ENCODE data around the gene ZNF304. TPM values are rescaled to one million over a fixed set of nuclear protein-coding genes. Genes with fewer than 3 reads are reported as not detected.

ZNF304 gene
- total and polyA plus RNA-seq, 2 experiments from 2014 or later, result 3.5 to 12.4 TPM

GRCh38 chr19:57357406-57357805 is 6.3 kb downstream of the ZNF304 start:
- Histone ChIP-seq H2AFZ (no peak overlapping the region), H3K27ac (ENCODE audit: low read depth) (no peak overlapping the region), H3F3A (replicated peaks; ENCODE audit: low read depth) (no peaks in the 10 kb centered on the region), H3K79me2 (replicated peaks; ENCODE audit: insufficient read depth) (peaks cover 18% of the 10 kb centered on the region), H3K36me3 (ENCODE audit: insufficient read depth) (no peaks in the 10 kb centered on the region; the same call in 1 of the 2 replicates), H3K4me3 (no peak overlapping the region), H3K4me1 (ENCODE audit: insufficient read depth) (no peaks in the 10 kb centered on the region), H3K4me2 (no peak overlapping the region), H3K9me2 (ENCODE audit: insufficient read depth) (no peaks in the 10 kb centered on the region), H4K20me1 (replicated peaks; ENCODE audit: insufficient read depth) (0 out of 2 replicates have a peak, but pooled peaks cover 2% of the 10 kb centered on the region), H3K27me3 (ENCODE audit: insufficient read depth) (no peaks in the 10 kb centered on the region)
- ATAC-seq, result no peak
- Mint-ChIP-seq H3K27ac (no peak overlapping the region), H3K36me3 (ENCODE audit: low read depth) (peaks cover 42% of the 10 kb centered on the region), H3K27me3 (ENCODE audit: insufficient read depth, low read depth, poor library complexity) (peaks cover 5% of the 10 kb centered on the region), H3K4me3 (no peak overlapping the region), H3K9me3 (no peaks in the 10 kb centered on the region), H3K4me1 (peaks cover 4% of the 10 kb centered on the region; the same call in 2 of the 3 replicates)
- TF ChIP-seq JUNB (IDR thresholded peaks at IDR 0.05; ENCODE audit: unreplicated experiment), result no peak
- no peak for TF ChIP-seq STAT1 (IDR thresholded peaks at IDR 0.05; ENCODE audit: unreplicated experiment)
- no peak for TF ChIP-seq REST (IDR thresholded peaks at IDR 0.05; ENCODE audit: unreplicated experiment)
- no peak for TF ChIP-seq EZH2phosphoT487 (IDR thresholded peaks at IDR 0.05; ENCODE audit: unreplicated experiment)
- no peak for TF ChIP-seq NANOG (IDR thresholded peaks at IDR 0.05; ENCODE audit: borderline replicate concordance)
- TF ChIP-seq ETS1 (IDR thresholded peaks at IDR 0.05), result no peak
- no peak for TF ChIP-seq POLR2AphosphoS5 (IDR thresholded peaks at IDR 0.05; ENCODE audit: low read depth)
- TF ChIP-seq ZNF114 (CRISPR knock-in tag; IDR thresholded peaks at IDR 0.05), result no peak
- DNase-seq (ENCODE audit: low spot score), result no peak

DNA sequence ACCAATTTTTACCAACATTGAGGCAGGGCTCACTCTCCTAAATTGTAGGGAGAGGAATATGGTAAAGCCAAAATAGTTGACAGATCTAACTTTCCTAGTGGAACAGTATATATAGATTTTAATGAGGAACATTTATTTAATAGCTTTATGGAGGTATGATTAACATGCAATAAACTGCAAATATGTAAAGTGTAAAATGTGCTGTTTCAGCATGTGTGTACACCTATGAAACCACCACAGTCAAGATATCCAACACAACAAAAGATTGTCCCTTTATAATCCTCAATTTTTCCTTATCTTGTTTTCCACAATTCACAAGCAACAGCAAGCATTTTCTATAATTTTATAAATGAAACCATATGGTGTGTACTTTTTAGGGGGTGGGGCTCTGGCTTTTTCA is 8.2 kb downstream of the ZNF304 start:
- no peaks in the 10 kb centered on the region for H3F3A ChIP-seq (replicated peaks; ENCODE audit: low read depth)
- no peak overlapping the region for H3K27ac Mint-ChIP-seq
- no peak for ATAC-seq
- H3K4me1 Mint-ChIP-seq, result peaks cover 7% of the 10 kb centered on the region
- H3K36me3 ChIP-seq (ENCODE audit: insufficient read depth), result no peaks in the 10 kb centered on the region; the same call in 1 of the 2 replicates
- no peak overlapping the region for H3K4me2 ChIP-seq
- H3K27ac ChIP-seq (ENCODE audit: low read depth), result no peak overlapping the region
- no peak overlapping the region for H3K4me3 ChIP-seq
- H3K27me3 Mint-ChIP-seq (ENCODE audit: insufficient read depth, low read depth, poor library complexity), result peaks cover 6% of the 10 kb centered on the region
- H3K9me2 ChIP-seq (ENCODE audit: insufficient read depth), result no peaks in the 10 kb centered on the region
- no peak overlapping the region for H2AFZ ChIP-seq
- H4K20me1 ChIP-seq (replicated peaks; ENCODE audit: insufficient read depth), result 0 out of 2 replicates have a peak, but pooled peaks cover 2% of the 10 kb centered on the region
- DNase-seq (ENCODE audit: low spot score), result no peak
- H3K9me3 Mint-ChIP-seq, result no peaks in the 10 kb centered on the region
- no peaks in the 10 kb centered on the region for H3K27me3 ChIP-seq (ENCODE audit: insufficient read depth)
- H3K36me3 Mint-ChIP-seq (ENCODE audit: low read depth), result peaks cover 35% of the 10 kb centered on the region
- H3K79me2 ChIP-seq (replicated peaks; ENCODE audit: insufficient read depth), result peaks cover 8% of the 10 kb centered on the region
- H3K4me3 Mint-ChIP-seq, result no peak overlapping the region
- no peaks in the 10 kb centered on the region for H3K4me1 ChIP-seq (ENCODE audit: insufficient read depth)
- TF ChIP-seq POLR2AphosphoS5 (IDR thresholded peaks at IDR 0.05; ENCODE audit: low read depth), result no peak
- TF ChIP-seq, protein P1, sequence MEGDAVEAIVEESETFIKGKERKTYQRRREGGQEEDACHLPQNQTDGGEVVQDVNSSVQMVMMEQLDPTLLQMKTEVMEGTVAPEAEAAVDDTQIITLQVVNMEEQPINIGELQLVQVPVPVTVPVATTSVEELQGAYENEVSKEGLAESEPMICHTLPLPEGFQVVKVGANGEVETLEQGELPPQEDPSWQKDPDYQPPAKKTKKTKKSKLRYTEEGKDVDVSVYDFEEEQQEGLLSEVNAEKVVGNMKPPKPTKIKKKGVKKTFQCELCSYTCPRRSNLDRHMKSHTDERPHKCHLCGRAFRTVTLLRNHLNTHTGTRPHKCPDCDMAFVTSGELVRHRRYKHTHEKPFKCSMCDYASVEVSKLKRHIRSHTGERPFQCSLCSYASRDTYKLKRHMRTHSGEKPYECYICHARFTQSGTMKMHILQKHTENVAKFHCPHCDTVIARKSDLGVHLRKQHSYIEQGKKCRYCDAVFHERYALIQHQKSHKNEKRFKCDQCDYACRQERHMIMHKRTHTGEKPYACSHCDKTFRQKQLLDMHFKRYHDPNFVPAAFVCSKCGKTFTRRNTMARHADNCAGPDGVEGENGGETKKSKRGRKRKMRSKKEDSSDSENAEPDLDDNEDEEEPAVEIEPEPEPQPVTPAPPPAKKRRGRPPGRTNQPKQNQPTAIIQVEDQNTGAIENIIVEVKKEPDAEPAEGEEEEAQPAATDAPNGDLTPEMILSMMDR (conservative IDR thresholded peaks at IDR 0.05; ENCODE audit: low read depth in 2 of 2), result no peak
- no peak for TF ChIP-seq JUNB (IDR thresholded peaks at IDR 0.05; ENCODE audit: unreplicated experiment)
- TF ChIP-seq EZH2phosphoT487 (IDR thresholded peaks at IDR 0.05; ENCODE audit: unreplicated experiment), result no peak

All from GM23338 (cell line).